H9 (cell line): ENCODE measurements around the gene WDR7. TPM values are rescaled to one million over a fixed set of nuclear protein-coding genes. Genes with fewer than 3 reads are reported as not detected.

Experiments used
- DNase-seq: peaks from one replicate; pipeline ENCODE4 v3.0.0-alpha.2; 2017
- H2AFZ ChIP-seq: one replicate; pipeline ENCODE4 v1.6.1; 2013; ENCODE audit warnings: mild to moderate bottlenecking, low read length, control low read depth, moderate library complexity
- H2AK5ac ChIP-seq: 2 replicates; pipeline ENCODE4 v1.6.1; 2013; ENCODE audit warnings: low read length, control low read depth, mixed read lengths; ENCODE audit not compliant: insufficient read length
- H2BK120ac ChIP-seq: one replicate; pipeline ENCODE4 v1.6.1; 2013; ENCODE audit warnings: low read depth, mild to moderate bottlenecking, low read length, control low read depth, inconsistent platforms; ENCODE audit not compliant: poor library complexity, severe bottlenecking
- H2BK12ac ChIP-seq: 2 replicates; pipeline ENCODE4 v1.6.1; 2013; ENCODE audit warnings: low read length, control low read depth, mixed read lengths, low read depth; ENCODE audit not compliant: insufficient read length
- H2BK15ac ChIP-seq: 2 replicates; pipeline ENCODE4 v1.6.1; 2013; ENCODE audit warnings: low read depth, low read length, control low read depth
- H2BK20ac ChIP-seq: one replicate; pipeline ENCODE4 v1.6.1; 2013; ENCODE audit warnings: low read depth, mild to moderate bottlenecking, low read length, control low read depth, inconsistent platforms; ENCODE audit not compliant: poor library complexity, severe bottlenecking
- H2BK5ac ChIP-seq: 2 replicates; pipeline ENCODE4 v1.6.1; 2013; ENCODE audit warnings: low read length, control low read depth, mixed read lengths; ENCODE audit not compliant: insufficient read length
- H3K14ac ChIP-seq: 2 replicates; pipeline ENCODE4 v1.6.1; 2013; ENCODE audit warnings: low read length, control low read depth; ENCODE audit not compliant: insufficient read depth
- H3K18ac ChIP-seq: 2 replicates; pipeline ENCODE4 v1.6.1; 2013; ENCODE audit warnings: low read depth, mild to moderate bottlenecking, mixed read lengths, low read length, control low read depth; ENCODE audit not compliant: insufficient read length
- H3K23ac ChIP-seq: 2 replicates; pipeline ENCODE4 v1.6.1; 2013; ENCODE audit warnings: low read length, control low read depth, mixed read lengths, low read depth; ENCODE audit not compliant: insufficient read length
- H3K23me2 ChIP-seq: 2 replicates; pipeline ENCODE4 v1.6.1; 2013; ENCODE audit warnings: low read depth, mild to moderate bottlenecking, mixed read lengths, low read length, control low read depth; ENCODE audit not compliant: insufficient read length, poor library complexity, severe bottlenecking
- H3K27ac ChIP-seq: 2 replicates; pipeline ENCODE4 v1.5.1; 2013; ENCODE audit warnings: low read length, control low read depth, mixed read lengths, low read depth; ENCODE audit not compliant: insufficient read length
- H3K27me3 ChIP-seq: 2 replicates; pipeline ENCODE4 v1.6.1; 2013; ENCODE audit warnings: low read length, control low read depth, inconsistent platforms; ENCODE audit not compliant: insufficient read depth
- H3K4ac ChIP-seq: 2 replicates; pipeline ENCODE4 v1.6.1; 2013; ENCODE audit warnings: low read depth, mild to moderate bottlenecking, control low read depth, inconsistent platforms, low read length, moderate library complexity
- H3K4me1 ChIP-seq: 2 replicates; pipeline ENCODE4 v1.6.1; 2013; ENCODE audit warnings: low read length, control low read depth, inconsistent platforms; ENCODE audit not compliant: insufficient read depth
- H3K4me2 ChIP-seq: 2 replicates; pipeline ENCODE4 v1.6.1; 2013; ENCODE audit warnings: low read length, control low read depth, mixed read lengths; ENCODE audit not compliant: insufficient read length, insufficient read depth
- H3K56ac ChIP-seq: 2 replicates; pipeline ENCODE4 v1.6.1; 2013; ENCODE audit warnings: low read depth, mild to moderate bottlenecking, mixed read lengths, low read length, control low read depth; ENCODE audit not compliant: insufficient read length
- H3K79me1 ChIP-seq: 2 replicates; pipeline ENCODE4 v1.6.1; 2013; ENCODE audit warnings: low read depth, mild to moderate bottlenecking, moderate library complexity, low read length, control low read depth, inconsistent platforms; ENCODE audit not compliant: insufficient read depth, poor library complexity, severe bottlenecking
- H3K79me2 ChIP-seq: 2 replicates; pipeline ENCODE4 v1.6.1; 2013; ENCODE audit warnings: low read length, control low read depth, inconsistent platforms; ENCODE audit not compliant: insufficient read depth
- H3K9ac ChIP-seq: 2 replicates; pipeline ENCODE4 v1.6.1; 2013; ENCODE audit warnings: low read length, control low read depth, mixed read lengths; ENCODE audit not compliant: insufficient read length; ENCODE audit errors: extremely low read depth
- H3K9me3 ChIP-seq: one replicate; pipeline ENCODE4 v1.6.1; 2013; ENCODE audit warnings: low read depth, low read length, inconsistent platforms; ENCODE audit not compliant: control insufficient read depth
- H3T11ph ChIP-seq: one replicate; pipeline ENCODE4 v1.6.1; 2013; ENCODE audit warnings: mild to moderate bottlenecking, low read length, control low read depth, inconsistent platforms
- H4K20me1 ChIP-seq: one replicate; pipeline ENCODE4 v1.6.1; 2013; ENCODE audit not compliant: control insufficient read depth, insufficient read length, insufficient read depth
- H4K5ac ChIP-seq: 2 replicates; pipeline ENCODE4 v1.6.1; 2013; ENCODE audit warnings: low read depth, mild to moderate bottlenecking, mixed read lengths, low read length, control low read depth; ENCODE audit not compliant: insufficient read length
- H4K8ac ChIP-seq: replicated peaks from 2 replicates; pipeline ENCODE4 v1.6.1; 2013; ENCODE audit warnings: low read length, control low read depth, mixed read lengths, low read depth; ENCODE audit not compliant: insufficient read length
- H4K91ac ChIP-seq: 2 replicates; pipeline ENCODE4 v1.6.1; 2013; ENCODE audit warnings: low read depth, mild to moderate bottlenecking, moderate library complexity, mixed read lengths, low read length, control low read depth; ENCODE audit not compliant: insufficient read length
- H3K27ac Mint-ChIP-seq, 3 experiments: 2 replicates in 2 of 3; 3 replicates in 1 of 3; pipeline ENCODE4 v1.8.0; 2020 to 2021; ENCODE audit warnings: mixed read lengths in 3 of 3, mild to moderate bottlenecking in 1 of 3, moderate library complexity in 1 of 3
- H3K27me3 Mint-ChIP-seq: 2 replicates; pipeline ENCODE4 v1.8.0; 2021; ENCODE audit warnings: low read depth, mild to moderate bottlenecking, moderate library complexity, mixed read lengths
- H3K36me3 Mint-ChIP-seq, 3 experiments: 2 replicates in 2 of 3; 3 replicates in 1 of 3; pipeline ENCODE4 v1.8.0; 2020 to 2021; ENCODE audit warnings: low read depth in 3 of 3, mixed read lengths in 3 of 3; ENCODE audit not compliant: insufficient read depth in 1 of 3
- H3K4me1 Mint-ChIP-seq, 2 experiments: 2 replicates each; pipeline ENCODE4 v1.8.0; 2020; ENCODE audit warnings: mixed read lengths in 2 of 2
- H3K4me3 Mint-ChIP-seq, 2 experiments: 2 replicates in 1 of 2; 3 replicates in 1 of 2; pipeline ENCODE4 v1.8.0; 2020 to 2021; ENCODE audit warnings: mild to moderate bottlenecking in 2 of 2, mixed read lengths in 2 of 2, moderate library complexity in 1 of 2
- H3K9me3 Mint-ChIP-seq, 2 experiments: 2 replicates in 1 of 2; 3 replicates in 1 of 2; pipeline ENCODE4 v1.8.0; 2020; ENCODE audit warnings: mild to moderate bottlenecking in 2 of 2, mixed read lengths in 2 of 2, moderate library complexity in 1 of 2
- WGBS: extraction: QIAGEN DNeasy Blood & Tissue Kit; methylation state at CpG from one replicate; pipeline ENCODE4 v1.1.7; 2013; ENCODE audit warnings: missing lambda C conversion rate, low lambda C conversion rate, mixed read lengths; ENCODE audit not compliant: insufficient read length; ENCODE audit errors: extremely low coverage; 5-methylcytosine and 5-hydroxymethylcytosine counted together
- total RNA-seq: library from RNA; stranded (reverse); gene quantifications from 2 replicates; pipeline ENCODE4 v1.2.1, GENCODE V29; 2021
- TF ChIP-seq, protein P1 (sequence below): fragments of 200-600 bp; sonication (generic); conservative IDR thresholded peaks from 3 replicates; pipeline ENCODE4 v1.8.0; 2021; ENCODE audit warnings: antibody characterized with exemption, mild to moderate bottlenecking

WDR7 gene
- total RNA-seq, 1 experiment from 2014 or later = 14.8 TPM

DNA sequence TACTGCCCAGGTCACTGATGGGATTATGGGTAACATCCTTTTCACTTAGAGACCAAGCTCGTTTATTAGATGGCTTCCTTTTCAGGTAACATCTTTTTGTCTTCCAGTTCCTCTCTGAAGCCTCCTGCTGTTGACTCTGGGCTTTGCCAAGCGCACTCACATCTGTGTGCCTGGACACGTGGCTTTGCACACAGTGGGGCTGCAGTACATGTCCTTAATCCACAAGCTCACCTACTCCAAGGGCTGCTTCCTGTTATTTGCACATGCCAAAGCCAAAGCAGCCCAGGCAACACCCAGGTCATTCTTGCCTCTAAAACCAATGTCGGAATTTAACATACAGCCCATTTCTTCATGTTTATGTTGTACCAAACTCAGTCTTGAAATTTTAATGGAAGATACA lies 371.6 kb downstream of the WDR7 start:
- no peak overlapping the region for H3T11ph ChIP-seq
- no peak overlapping the region for H3K18ac ChIP-seq
- peaks cover 2 to 4% of the 10 kb centered on the region in 2 experiments; a peak in 3 of 4 replicates for H3K4me1 Mint-ChIP-seq
- WGBS = no CpG with 5 or more reads among the region's 4 CpGs
- no peak overlapping the region for H3K4ac ChIP-seq
- no peaks in the 10 kb centered on the region for H4K20me1 ChIP-seq
- no peaks in the 10 kb centered on the region for H3K79me1 ChIP-seq
- H3K4me3 Mint-ChIP-seq = no peak overlapping the region
- H3K56ac ChIP-seq = no peak overlapping the region
- H3K27ac Mint-ChIP-seq = no peak overlapping the region
- no peaks in the 10 kb centered on the region for H3K79me2 ChIP-seq
- TF ChIP-seq, protein P1, sequence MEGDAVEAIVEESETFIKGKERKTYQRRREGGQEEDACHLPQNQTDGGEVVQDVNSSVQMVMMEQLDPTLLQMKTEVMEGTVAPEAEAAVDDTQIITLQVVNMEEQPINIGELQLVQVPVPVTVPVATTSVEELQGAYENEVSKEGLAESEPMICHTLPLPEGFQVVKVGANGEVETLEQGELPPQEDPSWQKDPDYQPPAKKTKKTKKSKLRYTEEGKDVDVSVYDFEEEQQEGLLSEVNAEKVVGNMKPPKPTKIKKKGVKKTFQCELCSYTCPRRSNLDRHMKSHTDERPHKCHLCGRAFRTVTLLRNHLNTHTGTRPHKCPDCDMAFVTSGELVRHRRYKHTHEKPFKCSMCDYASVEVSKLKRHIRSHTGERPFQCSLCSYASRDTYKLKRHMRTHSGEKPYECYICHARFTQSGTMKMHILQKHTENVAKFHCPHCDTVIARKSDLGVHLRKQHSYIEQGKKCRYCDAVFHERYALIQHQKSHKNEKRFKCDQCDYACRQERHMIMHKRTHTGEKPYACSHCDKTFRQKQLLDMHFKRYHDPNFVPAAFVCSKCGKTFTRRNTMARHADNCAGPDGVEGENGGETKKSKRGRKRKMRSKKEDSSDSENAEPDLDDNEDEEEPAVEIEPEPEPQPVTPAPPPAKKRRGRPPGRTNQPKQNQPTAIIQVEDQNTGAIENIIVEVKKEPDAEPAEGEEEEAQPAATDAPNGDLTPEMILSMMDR = no peak
- H3K9me3 Mint-ChIP-seq = no peaks in the 10 kb centered on the region
- no peaks in the 10 kb centered on the region for H3K27me3 Mint-ChIP-seq
- no peak for DNase-seq
- H4K8ac ChIP-seq = no peak overlapping the region
- H2BK20ac ChIP-seq = no peak overlapping the region
- H4K5ac ChIP-seq = no peak overlapping the region
- no peak overlapping the region for H2AK5ac ChIP-seq
- no peak overlapping the region for H2AFZ ChIP-seq
- no peak overlapping the region for H2BK5ac ChIP-seq
- no peaks in the 10 kb centered on the region for H3K9me3 ChIP-seq
- H3K4me1 ChIP-seq = no peaks in the 10 kb centered on the region; the same call in 1 of the 2 replicates
- no peak overlapping the region for H3K9ac ChIP-seq
- H2BK12ac ChIP-seq = no peak overlapping the region
- H3K36me3 Mint-ChIP-seq = no peaks in the 10 kb centered on the region
- H3K27me3 ChIP-seq = no peaks in the 10 kb centered on the region
- H3K14ac ChIP-seq = no peak overlapping the region
- no peak overlapping the region for H2BK120ac ChIP-seq
- no peak overlapping the region for H3K23ac ChIP-seq
- H3K4me2 ChIP-seq = no peak overlapping the region
- H3K27ac ChIP-seq = no peak overlapping the region
- no peak overlapping the region for H2BK15ac ChIP-seq
- H3K23me2 ChIP-seq = no peaks in the 10 kb centered on the region
- H4K91ac ChIP-seq = no peak overlapping the region
